ENCODE data around the gene STARD13.

Gene STARD13

DNA sequence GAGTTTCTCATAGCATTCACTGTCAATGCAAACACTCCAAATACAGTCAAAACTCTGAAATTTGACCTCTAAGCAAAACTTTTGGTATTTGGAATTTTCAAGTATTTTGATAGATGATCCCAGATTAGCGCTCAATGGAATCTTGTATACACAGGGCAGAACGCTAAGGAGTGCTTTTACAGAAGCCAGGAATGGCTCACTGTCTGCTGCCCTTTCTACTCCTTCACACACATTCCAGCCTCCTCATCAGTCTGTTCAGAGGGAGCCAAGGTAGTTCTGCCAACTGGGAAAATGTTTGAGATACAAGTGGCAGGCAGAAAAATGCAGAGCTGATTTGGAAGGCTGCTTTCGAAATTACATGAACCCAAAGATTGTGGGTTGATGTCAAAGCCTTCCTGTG lies 4.4 kb upstream of the STARD13 start:
- H3K4me3 ChIP-seq (ENCODE audit: low read length): no peak overlapping the region
- DNase-seq (ENCODE audit: low read depth): no peak
- TF ChIP-seq, protein P1, sequence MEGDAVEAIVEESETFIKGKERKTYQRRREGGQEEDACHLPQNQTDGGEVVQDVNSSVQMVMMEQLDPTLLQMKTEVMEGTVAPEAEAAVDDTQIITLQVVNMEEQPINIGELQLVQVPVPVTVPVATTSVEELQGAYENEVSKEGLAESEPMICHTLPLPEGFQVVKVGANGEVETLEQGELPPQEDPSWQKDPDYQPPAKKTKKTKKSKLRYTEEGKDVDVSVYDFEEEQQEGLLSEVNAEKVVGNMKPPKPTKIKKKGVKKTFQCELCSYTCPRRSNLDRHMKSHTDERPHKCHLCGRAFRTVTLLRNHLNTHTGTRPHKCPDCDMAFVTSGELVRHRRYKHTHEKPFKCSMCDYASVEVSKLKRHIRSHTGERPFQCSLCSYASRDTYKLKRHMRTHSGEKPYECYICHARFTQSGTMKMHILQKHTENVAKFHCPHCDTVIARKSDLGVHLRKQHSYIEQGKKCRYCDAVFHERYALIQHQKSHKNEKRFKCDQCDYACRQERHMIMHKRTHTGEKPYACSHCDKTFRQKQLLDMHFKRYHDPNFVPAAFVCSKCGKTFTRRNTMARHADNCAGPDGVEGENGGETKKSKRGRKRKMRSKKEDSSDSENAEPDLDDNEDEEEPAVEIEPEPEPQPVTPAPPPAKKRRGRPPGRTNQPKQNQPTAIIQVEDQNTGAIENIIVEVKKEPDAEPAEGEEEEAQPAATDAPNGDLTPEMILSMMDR (conservative IDR thresholded peaks at IDR 0.05; ENCODE audit: low read depth, low read length): no peak

DNA sequence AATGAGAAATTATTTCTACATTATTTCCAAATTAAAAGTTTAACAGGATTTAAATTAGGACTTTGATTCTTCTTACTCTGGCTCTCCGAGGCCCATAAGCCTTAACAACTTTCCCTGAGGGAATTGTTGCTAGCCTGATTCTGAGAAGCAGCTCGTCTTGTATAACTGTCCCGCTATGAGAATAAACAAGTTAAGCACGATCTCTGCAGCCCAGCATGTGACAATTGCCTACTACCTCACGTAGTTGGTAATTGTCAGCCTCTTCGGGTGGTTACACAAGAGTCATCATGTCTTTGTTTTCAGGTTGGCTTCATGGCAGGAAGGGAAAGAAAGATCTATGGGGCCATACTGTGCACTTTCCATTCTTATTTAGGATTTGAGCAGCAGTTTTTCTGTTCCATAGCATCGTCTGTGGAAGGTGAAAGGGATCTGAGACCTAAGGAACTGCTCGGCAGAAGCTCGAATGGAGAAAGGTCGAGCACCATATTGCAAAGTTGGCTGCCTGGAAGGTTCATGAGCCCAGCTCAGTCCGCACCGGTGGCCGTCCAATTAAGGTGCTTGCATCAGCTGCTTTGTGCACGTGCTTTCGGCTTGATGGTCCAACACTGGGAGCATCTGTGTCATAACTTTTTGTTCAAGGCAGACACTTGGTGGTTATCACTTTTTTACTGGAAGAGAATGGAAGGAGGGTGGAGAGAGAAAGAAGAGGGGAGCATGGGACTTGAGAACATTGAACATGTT lies 1.8 kb upstream of the STARD13 start:
- TF ChIP-seq, protein P1 (conservative IDR thresholded peaks at IDR 0.05; ENCODE audit: low read depth, low read length): no peak
- DNase-seq (ENCODE audit: low read depth): no peak
- H3K4me3 ChIP-seq (ENCODE audit: low read length): no peak overlapping the region

DNA sequence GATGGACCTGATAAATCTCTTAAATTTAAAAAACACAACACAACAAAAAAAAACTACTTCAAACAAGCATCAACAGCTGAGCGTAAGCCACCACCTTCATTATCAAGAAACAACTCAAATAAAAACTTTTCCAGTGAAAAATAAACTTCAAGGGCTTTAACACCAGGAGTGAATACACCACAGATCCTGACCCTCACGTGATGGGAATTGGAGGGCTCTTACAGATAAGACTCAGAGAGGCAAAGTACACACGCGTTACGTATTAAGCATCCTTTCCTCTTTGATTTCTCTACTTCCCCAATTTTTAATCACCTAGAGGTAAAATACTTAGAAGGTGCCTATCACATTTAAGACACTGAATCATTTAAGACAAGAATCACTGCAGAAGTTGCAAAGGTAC lies 573 bp upstream of the STARD13 start:
- DNase-seq (ENCODE audit: low read depth): no peak
- H3K4me3 ChIP-seq (ENCODE audit: low read length): peak overlapping the region; percentile 75
- TF ChIP-seq, protein P1 (conservative IDR thresholded peaks at IDR 0.05; ENCODE audit: low read depth, low read length): no peak

DNA sequence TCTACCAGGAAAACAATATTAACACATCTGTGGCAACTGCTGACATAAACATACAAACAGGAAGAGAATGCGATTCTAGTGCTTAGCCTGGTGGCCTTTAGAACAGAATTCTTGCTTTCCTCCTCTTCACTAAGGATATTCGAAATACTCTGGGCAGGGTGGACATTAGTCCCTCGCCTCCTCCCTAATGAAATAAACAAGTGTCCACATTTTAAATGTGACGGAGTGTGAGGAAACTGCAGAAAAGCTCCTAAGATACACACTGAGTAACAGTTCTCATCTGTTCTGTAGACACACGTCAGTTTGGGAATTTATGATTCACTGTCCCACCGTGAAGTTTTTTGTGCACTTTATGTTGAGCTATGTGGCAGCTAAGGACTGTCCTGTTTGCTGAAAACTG lies 639 bp downstream of the STARD13 start:
- TF ChIP-seq, protein P1 (conservative IDR thresholded peaks at IDR 0.05; ENCODE audit: low read depth, low read length): no peak
- H3K4me3 ChIP-seq (ENCODE audit: low read length): peak overlapping the region; percentile 75
- DNase-seq (ENCODE audit: low read depth): no peak

DNA sequence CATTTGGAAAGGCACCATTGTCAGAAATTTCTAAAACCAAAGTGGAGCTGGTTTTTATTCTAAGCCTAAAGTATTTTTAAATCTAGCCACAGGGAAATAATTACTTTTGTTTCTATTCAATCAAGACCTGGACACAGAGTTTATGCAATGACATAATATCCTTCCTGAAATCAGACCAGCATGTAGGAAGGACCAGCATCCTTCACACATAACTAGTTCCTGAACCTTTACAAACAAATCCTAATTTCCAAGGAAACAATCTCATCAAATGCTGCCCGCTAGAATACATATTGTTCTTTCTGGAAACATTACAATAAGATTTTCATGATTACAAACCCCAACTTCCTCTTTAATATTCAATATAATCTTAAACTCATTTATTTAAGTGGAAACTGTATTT lies 1.5 kb downstream of the STARD13 start:
- peak overlapping the region; percentile 3 for H3K4me3 ChIP-seq (ENCODE audit: low read length)
- no peak for DNase-seq (ENCODE audit: low read depth)

DNA sequence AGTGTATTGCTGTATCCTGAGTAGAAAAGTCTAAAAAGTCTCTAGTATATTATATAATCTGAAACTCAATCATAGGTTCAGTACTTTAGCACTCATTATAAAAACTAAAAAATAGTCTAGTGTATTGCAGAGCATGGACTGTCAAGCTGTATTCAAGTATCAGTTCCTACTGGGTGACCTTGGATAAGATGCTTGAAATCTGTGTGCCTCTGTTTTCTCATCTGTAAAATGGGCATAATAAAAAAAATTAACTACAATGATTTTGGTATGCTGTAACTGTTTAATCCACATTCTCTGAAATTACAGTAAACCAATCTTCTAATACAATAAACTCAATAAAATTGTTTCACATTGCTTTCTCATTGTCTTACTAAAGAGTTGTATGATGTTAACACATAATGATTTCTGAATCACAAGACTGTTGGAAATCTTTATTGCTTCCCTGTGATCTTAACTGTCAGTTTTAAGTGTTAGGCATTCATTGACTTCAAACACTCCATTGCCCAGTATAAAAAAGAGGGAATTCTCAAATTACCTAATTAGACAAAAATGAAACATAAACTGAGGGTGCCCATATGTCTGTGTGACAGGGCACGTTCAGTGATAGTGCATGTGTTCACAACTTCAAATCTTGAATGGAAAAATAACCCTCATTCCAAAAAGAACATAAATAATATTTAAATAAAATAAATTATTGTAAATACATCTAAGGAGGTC lies 2.2 kb downstream of the STARD13 start:
- H3K4me3 ChIP-seq (ENCODE audit: low read length): no peak overlapping the region
- DNase-seq (ENCODE audit: low read depth): no peak
- TF ChIP-seq, protein P1 (conservative IDR thresholded peaks at IDR 0.05; ENCODE audit: low read depth, low read length): no peak

More for the DNA sequence above, 1.5 kb downstream of the STARD13 start:
- TF ChIP-seq, protein P1 (conservative IDR thresholded peaks at IDR 0.05; ENCODE audit: low read depth, low read length): no peak

Measured in retinal pigment epithelial cell (primary cell).